ENCODE results near the gene PIP5K1C.

- TF ChIP-seq CTCF (IDR thresholded peaks at IDR 0.05; ENCODE audit: borderline replicate concordance, extremely low read depth, low read length, poor library complexity, severe bottlenecking) (no peak), EZH2 (IDR thresholded peaks at IDR 0.05; ENCODE audit: borderline replicate concordance, low read depth, low read length, severe bottlenecking) (no peak)
Measured at GRCh38 chr19:3674784-3675543, 25.3 kb downstream of the PIP5K1C start.
